ENCODE measurements around the gene CCNJL.

Gene CCNJL

DNA sequence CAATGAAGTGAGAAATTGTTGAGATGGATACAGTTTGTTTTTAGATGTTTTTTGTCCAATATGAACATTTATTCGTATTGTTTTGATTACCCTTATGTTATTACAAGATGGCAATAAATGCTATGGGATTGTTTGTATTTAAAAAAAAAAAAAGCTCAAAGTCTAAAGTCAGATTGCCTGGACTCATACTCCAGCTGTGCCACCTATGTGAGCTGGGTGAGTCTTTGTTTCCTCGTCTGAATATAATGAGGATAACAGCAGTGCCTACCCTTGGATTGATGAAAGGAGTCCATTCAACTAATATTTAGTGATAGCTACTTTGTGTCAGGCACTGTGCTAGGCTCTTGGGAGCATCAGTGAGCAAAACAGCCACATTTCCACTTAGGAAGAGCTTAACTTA is 14.6 kb upstream of the CCNJL start:
- no peaks in the 10 kb centered on the region for H3K9me3 ChIP-seq (ENCODE audit: insufficient read depth, low read depth, low read length)
- H3K27ac ChIP-seq (ENCODE audit: low read length), result no peak overlapping the region

DNA sequence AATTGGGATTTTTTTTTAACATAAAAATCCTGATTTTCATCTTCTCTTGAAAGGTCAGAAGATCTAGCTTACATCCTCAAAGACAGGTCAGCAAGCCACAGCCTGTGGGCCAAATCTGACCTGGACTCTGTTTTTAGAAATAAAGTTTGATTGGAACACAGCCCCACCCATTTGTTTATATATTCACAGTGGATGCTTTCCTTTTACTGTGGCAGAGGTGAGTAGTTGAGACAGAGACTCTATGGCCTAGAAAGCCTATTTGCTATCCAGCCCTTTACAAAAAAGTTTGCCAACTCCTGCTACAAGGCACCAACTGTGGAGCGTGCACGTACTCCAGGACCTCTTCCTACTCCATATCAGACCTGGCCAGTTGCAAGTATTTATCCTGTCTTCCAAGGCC is 13.4 kb upstream of the CCNJL start:
- Histone ChIP-seq H3K27me3 (ENCODE audit: insufficient read depth, low read length) (no peaks in the 10 kb centered on the region), H3K9me3 (ENCODE audit: insufficient read depth, low read depth, low read length) (no peaks in the 10 kb centered on the region), H3K9ac (ENCODE audit: low read depth, low read length) (no peak overlapping the region), H3K4me1 (ENCODE audit: insufficient read depth, low read length) (peaks cover 2% of the 10 kb centered on the region; the same call in 1 of the 2 replicates), H3K36me3 (ENCODE audit: insufficient read depth, low read depth, low read length) (no peaks in the 10 kb centered on the region), H3K27ac (ENCODE audit: low read length) (no peak overlapping the region), H3K4me3 (ENCODE audit: low read length) (no peak overlapping the region)

More for the DNA sequence above, 14.6 kb upstream of the CCNJL start:
- no peak overlapping the region for H3K4me3 ChIP-seq (ENCODE audit: low read length)
- H3K27me3 ChIP-seq (ENCODE audit: insufficient read depth, low read length), result no peaks in the 10 kb centered on the region
- no peaks in the 10 kb centered on the region for H3K4me1 ChIP-seq (ENCODE audit: insufficient read depth, low read length)
- H3K9ac ChIP-seq (ENCODE audit: low read depth, low read length), result no peak overlapping the region
- no peaks in the 10 kb centered on the region for H3K36me3 ChIP-seq (ENCODE audit: insufficient read depth, low read depth, low read length)

DNA sequence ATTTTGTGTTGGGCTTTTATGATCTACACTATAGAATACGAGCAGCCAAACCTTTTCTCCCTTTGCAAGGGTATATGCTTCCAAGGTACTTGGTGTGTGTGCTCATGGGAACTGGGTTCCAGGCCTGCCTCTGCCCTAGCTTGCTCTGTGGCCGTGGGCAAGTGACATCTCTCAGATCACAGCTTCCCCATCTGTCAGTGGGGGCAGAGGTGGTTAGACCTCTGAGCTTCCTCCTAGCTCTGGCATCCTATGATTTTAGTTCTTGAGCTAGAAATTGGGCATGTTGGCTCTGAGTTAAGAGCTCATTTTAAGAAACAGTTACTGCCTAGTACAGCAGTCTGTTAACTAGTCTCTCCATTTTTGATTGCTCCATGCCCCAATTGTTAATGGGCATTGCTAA is 12.5 kb upstream of the CCNJL start:
- no peak overlapping the region for H3K9ac ChIP-seq (ENCODE audit: low read depth, low read length)
- H3K36me3 ChIP-seq (ENCODE audit: insufficient read depth, low read depth, low read length), result no peaks in the 10 kb centered on the region
- H3K4me1 ChIP-seq (ENCODE audit: insufficient read depth, low read length), result peaks cover 2% of the 10 kb centered on the region; the same call in 1 of the 2 replicates
- H3K4me3 ChIP-seq (ENCODE audit: low read length), result no peak overlapping the region
- H3K27me3 ChIP-seq (ENCODE audit: insufficient read depth, low read length), result no peaks in the 10 kb centered on the region
- H3K9me3 ChIP-seq (ENCODE audit: insufficient read depth, low read depth, low read length), result no peaks in the 10 kb centered on the region
- H3K27ac ChIP-seq (ENCODE audit: low read length), result no peak overlapping the region

DNA sequence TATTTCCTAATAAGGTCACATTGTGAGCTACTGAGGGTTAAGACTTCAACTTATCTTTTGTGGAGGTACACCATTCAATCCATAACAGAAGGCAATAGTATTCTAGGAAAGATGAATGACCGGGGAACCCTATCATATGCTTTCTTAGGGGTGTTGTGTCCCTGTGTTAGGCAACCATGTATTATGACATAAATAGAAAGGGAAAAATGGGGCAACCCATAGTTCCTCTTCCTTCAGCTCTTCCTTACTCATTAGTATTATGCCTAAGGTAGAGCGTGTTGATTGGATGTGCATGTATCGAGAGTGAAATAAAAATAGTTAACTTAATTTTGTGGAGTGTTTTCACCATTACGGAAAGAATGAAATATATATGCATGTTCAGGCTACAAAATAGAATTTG is 6.0 kb upstream of the CCNJL start:
- no peaks in the 10 kb centered on the region for H3K36me3 ChIP-seq (ENCODE audit: insufficient read depth, low read depth, low read length)
- H3K27ac ChIP-seq (ENCODE audit: low read length), result no peak overlapping the region
- H3K4me1 ChIP-seq (ENCODE audit: insufficient read depth, low read length), result peaks cover 12% of the 10 kb centered on the region; the same call in 1 of the 2 replicates
- H3K4me3 ChIP-seq (ENCODE audit: low read length), result no peak overlapping the region
- H3K27me3 ChIP-seq (ENCODE audit: insufficient read depth, low read length), result no peaks in the 10 kb centered on the region
- H3K9ac ChIP-seq (ENCODE audit: low read depth, low read length), result no peak overlapping the region
- H3K9me3 ChIP-seq (ENCODE audit: insufficient read depth, low read depth, low read length), result no peaks in the 10 kb centered on the region

DNA sequence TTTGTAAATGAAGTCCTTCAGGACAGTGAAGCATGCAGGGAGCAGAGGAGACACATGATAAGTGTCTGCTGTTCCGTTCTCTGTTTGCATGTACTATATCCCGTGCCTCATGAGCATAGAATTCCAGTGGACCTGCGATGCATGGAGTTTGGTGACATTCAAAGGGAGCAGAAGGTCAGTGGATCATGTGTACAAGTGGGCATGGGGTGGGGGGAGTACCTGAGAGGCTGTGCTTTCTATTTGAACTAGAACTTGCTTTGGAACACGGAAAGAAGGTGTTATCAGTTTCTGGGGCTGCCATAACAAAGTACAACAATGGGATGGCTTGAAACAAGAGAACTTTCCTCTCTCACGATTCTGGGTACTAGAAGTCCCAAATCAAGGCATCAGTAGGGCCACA is 5.1 kb upstream of the CCNJL start:
- H3K36me3 ChIP-seq (ENCODE audit: insufficient read depth, low read depth, low read length), result no peaks in the 10 kb centered on the region
- no peaks in the 10 kb centered on the region for H3K27me3 ChIP-seq (ENCODE audit: insufficient read depth, low read length)
- H3K4me1 ChIP-seq (ENCODE audit: insufficient read depth, low read length), result peaks cover 18% of the 10 kb centered on the region; the same call in 1 of the 2 replicates
- H3K4me3 ChIP-seq (ENCODE audit: low read length), result no peak overlapping the region
- no peak overlapping the region for H3K27ac ChIP-seq (ENCODE audit: low read length)
- no peaks in the 10 kb centered on the region for H3K9me3 ChIP-seq (ENCODE audit: insufficient read depth, low read depth, low read length)
- no peak overlapping the region for H3K9ac ChIP-seq (ENCODE audit: low read depth, low read length)

DNA sequence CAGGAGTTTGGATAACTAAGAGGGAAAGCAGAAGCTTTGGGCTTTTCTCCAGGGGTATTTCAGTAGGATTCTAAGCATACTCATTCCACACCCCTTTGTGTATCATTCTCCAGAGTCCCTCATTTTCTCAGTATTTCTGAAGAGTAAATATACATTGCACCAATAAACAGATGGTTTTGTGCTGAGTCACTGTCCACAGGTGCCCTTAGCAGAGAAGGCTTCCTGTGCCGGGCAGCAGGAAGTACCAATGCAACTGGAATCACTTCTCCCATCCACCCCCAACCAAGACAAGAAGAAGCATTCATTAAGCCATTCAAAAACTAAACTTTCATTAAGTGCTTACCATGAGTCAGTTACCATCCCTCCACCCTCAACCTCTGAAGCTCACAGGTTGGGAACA is 3.6 kb upstream of the CCNJL start:
- H3K27me3 ChIP-seq (ENCODE audit: insufficient read depth, low read length), result no peaks in the 10 kb centered on the region
- H3K4me1 ChIP-seq (ENCODE audit: insufficient read depth, low read length), result peaks cover 21% of the 10 kb centered on the region
- H3K9me3 ChIP-seq (ENCODE audit: insufficient read depth, low read depth, low read length), result no peaks in the 10 kb centered on the region
- H3K9ac ChIP-seq (ENCODE audit: low read depth, low read length), result no peak overlapping the region; the same call in 1 of the 2 replicates
- H3K4me3 ChIP-seq (ENCODE audit: low read length), result no peak overlapping the region
- H3K27ac ChIP-seq (ENCODE audit: low read length), result no peak overlapping the region
- no peaks in the 10 kb centered on the region for H3K36me3 ChIP-seq (ENCODE audit: insufficient read depth, low read depth, low read length)

DNA sequence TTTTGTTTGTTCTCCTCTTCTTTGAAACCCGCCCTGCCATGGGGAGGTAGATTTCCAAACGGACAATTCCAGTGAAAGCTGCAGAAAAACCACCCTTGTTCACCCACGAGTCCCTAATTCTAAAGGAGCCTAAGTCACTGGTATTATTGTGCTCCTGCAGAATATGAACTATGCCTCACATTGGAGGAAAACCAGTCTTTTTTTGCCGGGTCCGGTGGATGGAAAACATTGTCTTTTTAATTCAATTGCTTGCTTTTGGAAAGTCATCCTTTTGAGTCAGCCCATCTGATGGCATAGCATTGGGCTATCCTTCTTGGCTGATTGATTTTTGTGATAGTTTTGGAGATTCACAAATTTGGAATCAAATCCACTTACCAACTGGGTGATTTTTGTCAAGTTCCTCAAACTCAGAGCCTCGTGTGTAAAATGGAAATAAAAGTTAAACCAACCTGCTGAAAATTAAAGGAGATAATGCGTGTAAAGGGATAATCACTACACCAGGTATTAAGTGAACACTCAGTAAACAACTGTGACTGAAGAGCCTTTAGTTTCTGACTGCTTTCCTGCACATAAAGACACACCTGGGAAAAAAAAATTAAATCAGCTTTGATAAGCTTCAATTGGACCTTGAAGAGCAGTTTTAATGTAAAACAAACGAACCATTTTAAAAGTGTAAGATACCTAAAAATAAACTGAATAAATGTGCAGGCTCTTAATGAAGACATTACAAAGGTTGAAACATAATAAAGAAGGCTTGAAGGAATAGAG is 780 bp upstream of the CCNJL start:
- Histone ChIP-seq H3K9ac (ENCODE audit: low read depth, low read length) (peak overlapping the region; percentile 71), H3K27ac (ENCODE audit: low read length) (peak overlapping the region; percentile 20), H3K4me1 (ENCODE audit: insufficient read depth, low read length) (peaks cover 28% of the 10 kb centered on the region), H3K27me3 (ENCODE audit: insufficient read depth, low read length) (no peaks in the 10 kb centered on the region), H3K4me3 (ENCODE audit: low read length) (peak overlapping the region; percentile 87), H3K36me3 (ENCODE audit: insufficient read depth, low read depth, low read length) (peaks cover 23% of the 10 kb centered on the region), H3K9me3 (ENCODE audit: insufficient read depth, low read depth, low read length) (no peaks in the 10 kb centered on the region)

DNA sequence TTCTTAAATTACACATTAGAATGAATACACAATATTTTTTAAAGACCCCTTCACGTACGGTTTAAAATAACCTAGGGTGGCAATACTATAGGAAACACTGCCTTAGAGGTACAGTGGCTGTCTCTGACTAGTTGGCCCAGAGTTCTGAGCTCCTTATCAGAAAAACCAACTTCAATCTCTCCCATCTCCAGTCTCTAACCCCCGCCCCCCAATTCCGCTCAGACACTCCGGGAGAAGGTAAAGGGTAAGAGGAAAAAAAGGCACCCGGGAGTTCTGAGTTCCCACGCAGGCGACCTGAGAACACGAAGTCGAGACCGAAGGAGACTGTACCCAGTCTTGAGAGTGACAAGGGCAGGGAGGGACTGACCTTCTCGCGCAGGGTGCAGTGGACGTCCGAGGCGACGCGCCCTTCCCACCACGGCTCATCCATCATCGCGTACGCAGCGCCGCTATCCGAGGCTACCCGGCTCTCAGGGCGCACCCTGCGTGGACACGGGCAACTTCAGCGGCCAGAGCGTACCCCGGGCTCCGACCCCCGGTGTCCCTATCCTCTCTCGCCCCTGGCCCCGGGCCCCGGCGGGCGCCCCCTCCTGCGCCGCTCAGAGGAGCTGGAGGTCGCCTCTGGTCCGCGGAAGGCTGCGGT is 752 bp downstream of the CCNJL start:
- Histone ChIP-seq H3K9ac (ENCODE audit: low read depth, low read length) (peak overlapping the region; percentile 77; the same call in 1 of the 2 replicates), H3K4me3 (ENCODE audit: low read length) (peak overlapping the region; percentile 87), H3K9me3 (ENCODE audit: insufficient read depth, low read depth, low read length) (no peaks in the 10 kb centered on the region), H3K27ac (ENCODE audit: low read length) (no peak overlapping the region), H3K36me3 (ENCODE audit: insufficient read depth, low read depth, low read length) (peaks cover 38% of the 10 kb centered on the region), H3K27me3 (ENCODE audit: insufficient read depth, low read length) (no peaks in the 10 kb centered on the region), H3K4me1 (ENCODE audit: insufficient read depth, low read length) (peaks cover 28% of the 10 kb centered on the region)

DNA sequence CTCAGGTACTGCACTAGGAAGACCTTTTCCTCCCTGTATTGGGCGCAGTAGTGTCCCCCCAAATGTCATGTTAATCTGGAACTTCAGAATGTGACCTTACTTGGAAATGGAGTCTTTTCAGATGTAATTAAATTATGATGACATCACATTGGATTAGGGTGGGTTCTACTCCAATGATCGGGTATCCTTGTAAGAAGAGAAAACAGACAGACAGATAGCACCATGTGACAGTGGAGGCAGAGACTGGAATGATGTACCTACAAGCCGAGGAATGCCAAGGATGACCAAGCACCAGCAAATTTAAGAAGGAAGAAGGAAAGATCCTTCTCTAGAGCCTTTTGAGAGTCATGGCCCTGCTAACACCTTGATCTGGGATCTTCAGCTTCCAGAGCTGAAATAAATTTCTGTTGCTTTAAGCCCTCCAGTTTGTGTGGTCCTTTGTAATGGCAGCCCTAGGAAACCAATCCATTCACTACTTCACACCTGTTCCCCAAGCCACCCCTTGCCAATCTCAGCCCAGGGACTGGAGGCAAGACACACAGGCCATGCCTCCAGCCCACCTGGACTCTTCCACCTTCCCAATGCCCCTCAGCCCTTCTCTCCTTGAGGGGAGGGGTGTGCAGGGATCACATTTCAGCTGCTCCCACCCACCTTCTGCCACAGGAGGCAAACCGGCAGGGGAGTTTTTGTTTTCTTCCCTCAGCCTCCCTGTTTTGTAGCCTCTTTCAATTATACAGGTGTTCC is 1.6 kb downstream of the CCNJL start:
- Histone ChIP-seq H3K4me1 (ENCODE audit: insufficient read depth, low read length) (peaks cover 20% of the 10 kb centered on the region), H3K9ac (ENCODE audit: low read depth, low read length) (peak overlapping the region; percentile 77; the same call in 1 of the 2 replicates), H3K9me3 (ENCODE audit: insufficient read depth, low read depth, low read length) (no peaks in the 10 kb centered on the region), H3K27me3 (ENCODE audit: insufficient read depth, low read length) (no peaks in the 10 kb centered on the region), H3K4me3 (ENCODE audit: low read length) (peak overlapping the region; percentile 87), H3K27ac (ENCODE audit: low read length) (no peak overlapping the region), H3K36me3 (ENCODE audit: insufficient read depth, low read depth, low read length) (peaks cover 47% of the 10 kb centered on the region)

DNA sequence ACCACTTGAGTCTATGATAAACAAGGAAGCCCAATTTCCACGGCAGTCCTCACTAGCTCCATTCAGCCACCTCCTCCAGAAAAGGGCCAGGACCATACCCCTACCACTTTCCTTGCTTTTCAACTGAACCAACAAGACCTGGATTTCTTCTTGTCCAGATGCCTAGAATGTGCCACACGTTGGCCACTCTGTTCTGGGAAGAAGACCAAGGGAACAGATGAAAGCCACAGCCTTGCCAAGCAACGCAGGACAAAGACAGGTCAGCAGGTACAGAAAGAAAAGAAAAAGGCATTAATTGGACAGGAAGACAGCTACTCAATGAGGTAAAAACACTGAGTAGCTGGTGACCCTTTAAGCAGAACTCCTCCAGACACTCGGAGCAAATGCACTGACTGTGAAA is 2.2 kb downstream of the CCNJL start:
- Histone ChIP-seq H3K9me3 (ENCODE audit: insufficient read depth, low read depth, low read length) (no peaks in the 10 kb centered on the region), H3K36me3 (ENCODE audit: insufficient read depth, low read depth, low read length) (peaks cover 53% of the 10 kb centered on the region), H3K27ac (ENCODE audit: low read length) (no peak overlapping the region), H3K4me1 (ENCODE audit: insufficient read depth, low read length) (peaks cover 19% of the 10 kb centered on the region), H3K4me3 (ENCODE audit: low read length) (peak overlapping the region; percentile 87; the same call in 1 of the 2 replicates), H3K27me3 (ENCODE audit: insufficient read depth, low read length) (no peaks in the 10 kb centered on the region), H3K9ac (ENCODE audit: low read depth, low read length) (no peak overlapping the region)

DNA sequence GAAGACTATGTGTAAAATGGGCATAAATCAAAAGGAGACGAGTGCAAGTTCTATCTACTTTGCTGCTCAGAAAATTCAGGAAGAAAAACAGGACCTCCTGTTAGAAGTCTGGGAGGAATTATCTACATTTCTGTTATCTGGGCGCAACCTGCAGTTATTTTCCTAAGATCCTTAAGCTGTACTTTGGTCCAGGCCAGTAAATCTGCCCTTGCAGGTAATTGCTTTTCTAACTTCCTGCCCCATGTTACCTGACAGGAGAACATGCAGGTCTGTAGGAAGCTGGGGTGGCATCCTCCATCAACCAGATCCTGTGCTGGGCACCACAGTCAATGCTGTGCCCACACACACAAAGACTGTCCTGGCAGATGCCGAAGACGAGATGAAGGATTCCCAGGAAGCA is 5.7 kb downstream of the CCNJL start:
- H3K9ac ChIP-seq (ENCODE audit: low read depth, low read length), result no peak overlapping the region
- H3K4me1 ChIP-seq (ENCODE audit: insufficient read depth, low read length), result peaks cover 11% of the 10 kb centered on the region
- peaks cover 77% of the 10 kb centered on the region for H3K36me3 ChIP-seq (ENCODE audit: insufficient read depth, low read depth, low read length)
- no peaks in the 10 kb centered on the region for H3K27me3 ChIP-seq (ENCODE audit: insufficient read depth, low read length)
- no peaks in the 10 kb centered on the region for H3K9me3 ChIP-seq (ENCODE audit: insufficient read depth, low read depth, low read length)
- H3K4me3 ChIP-seq (ENCODE audit: low read length), result no peak overlapping the region
- H3K27ac ChIP-seq (ENCODE audit: low read length), result no peak overlapping the region
